ENCODE measurements around the gene GJB6. TPM values are rescaled to one million over a fixed set of nuclear protein-coding genes. Genes with fewer than 3 reads are reported as not detected.

The GJB6 gene
- total and polyA plus RNA-seq, 2 donors (not counting 1 experiment from before 2014, with no cell fraction given): not detected

- DNase-seq (ENCODE audit: low read depth in 2 of 2): no peak
- Histone ChIP-seq H4K20me1 (ENCODE audit: control insufficient read depth, extremely low read depth, insufficient read depth, low read length) (no peaks in the 10 kb centered on the region), H3K4me3 (replicated peaks in 1 of 4; ENCODE audit: control extremely low read depth in 1 of 4, insufficient read depth in 1 of 4, low read depth in 3 of 4, low read length in 4 of 4) (no peak overlapping the region), H2AFZ (ENCODE audit: low read length) (no peak overlapping the region), H3K27ac (ENCODE audit: insufficient read depth, low read length) (no peak overlapping the region), H3K9me3 (ENCODE audit: control insufficient read depth, insufficient read depth, low read depth, low read length) (no peaks in the 10 kb centered on the region), H3K4me2 (ENCODE audit: extremely low read depth, insufficient read depth, low read length) (no peak overlapping the region), H3K36me3 (ENCODE audit: control insufficient read depth, insufficient read depth, low read length) (no peaks in the 10 kb centered on the region), H3K9ac (ENCODE audit: insufficient read depth, low read length) (no peak overlapping the region), H3K79me2 (ENCODE audit: control insufficient read depth, insufficient read depth, low read length) (no peaks in the 10 kb centered on the region), H3K4me1 (ENCODE audit: control insufficient read depth, extremely low read depth, insufficient read depth, low read length) (no peaks in the 10 kb centered on the region), H3K27me3 (ENCODE audit: control insufficient read depth, insufficient read depth, low read length) (peaks cover 3% of the 10 kb centered on the region)
- no peak for TF ChIP-seq CTCF (conservative IDR thresholded peaks at IDR 0.05 in 1 of 2, IDR thresholded peaks at IDR 0.05 in 1 of 2; ENCODE audit: low read depth in 1 of 2, low read length in 2 of 2)
- no peak for TF ChIP-seq EZH2 (IDR thresholded peaks at IDR 0.05; ENCODE audit: low read length, missing control alignments)
These were observed 22.2 kb downstream of the GJB6 start for GRCh38 chr13:20209948-20210347.

- Histone ChIP-seq H2AFZ (ENCODE audit: low read length) (no peak overlapping the region), H3K9ac (ENCODE audit: insufficient read depth, low read length) (no peak overlapping the region), H4K20me1 (ENCODE audit: control insufficient read depth, extremely low read depth, insufficient read depth, low read length) (no peaks in the 10 kb centered on the region), H3K4me3 (replicated peaks in 1 of 4; ENCODE audit: control extremely low read depth in 1 of 4, insufficient read depth in 1 of 4, low read depth in 3 of 4, low read length in 4 of 4) (no peak overlapping the region), H3K79me2 (ENCODE audit: control insufficient read depth, insufficient read depth, low read length) (no peaks in the 10 kb centered on the region), H3K4me1 (ENCODE audit: control insufficient read depth, extremely low read depth, insufficient read depth, low read length) (no peaks in the 10 kb centered on the region), H3K36me3 (ENCODE audit: control insufficient read depth, insufficient read depth, low read length) (no peaks in the 10 kb centered on the region), H3K27ac (ENCODE audit: insufficient read depth, low read length) (no peak overlapping the region), H3K4me2 (ENCODE audit: extremely low read depth, insufficient read depth, low read length) (no peak overlapping the region), H3K9me3 (ENCODE audit: control insufficient read depth, insufficient read depth, low read depth, low read length) (no peaks in the 10 kb centered on the region), H3K27me3 (ENCODE audit: control insufficient read depth, insufficient read depth, low read length) (peaks cover 5% of the 10 kb centered on the region)
- TF ChIP-seq EZH2 (IDR thresholded peaks at IDR 0.05; ENCODE audit: low read length, missing control alignments) (no peak), CTCF (conservative IDR thresholded peaks at IDR 0.05 in 1 of 2, IDR thresholded peaks at IDR 0.05 in 1 of 2; ENCODE audit: low read depth in 1 of 2, low read length in 2 of 2) (no peak)
- no peak for DNase-seq (ENCODE audit: low read depth in 2 of 2)
These were observed 25.4 kb downstream of the GJB6 start for GRCh38 chr13:20206698-20207235.

- no peak overlapping the region for H3K4me3 ChIP-seq (replicated peaks in 1 of 4; ENCODE audit: control extremely low read depth in 1 of 4, insufficient read depth in 1 of 4, low read depth in 3 of 4, low read length in 4 of 4)
- TF ChIP-seq CTCF (conservative IDR thresholded peaks at IDR 0.05 in 1 of 2, IDR thresholded peaks at IDR 0.05 in 1 of 2; ENCODE audit: low read depth in 1 of 2, low read length in 2 of 2) (no peak), EZH2 (IDR thresholded peaks at IDR 0.05; ENCODE audit: low read length, missing control alignments) (no peak)
- no peak overlapping the region for H2AFZ ChIP-seq (ENCODE audit: low read length)
- H4K20me1 ChIP-seq (ENCODE audit: control insufficient read depth, extremely low read depth, insufficient read depth, low read length): no peaks in the 10 kb centered on the region
- no peaks in the 10 kb centered on the region for H3K9me3 ChIP-seq (ENCODE audit: control insufficient read depth, insufficient read depth, low read depth, low read length)
- no peaks in the 10 kb centered on the region for H3K4me1 ChIP-seq (ENCODE audit: control insufficient read depth, extremely low read depth, insufficient read depth, low read length)
- no peak overlapping the region for H3K27ac ChIP-seq (ENCODE audit: insufficient read depth, low read length)
- H3K4me2 ChIP-seq (ENCODE audit: extremely low read depth, insufficient read depth, low read length): no peak overlapping the region
- H3K9ac ChIP-seq (ENCODE audit: insufficient read depth, low read length): no peak overlapping the region
- DNase-seq (ENCODE audit: low read depth in 2 of 2): no peak
- H3K79me2 ChIP-seq (ENCODE audit: control insufficient read depth, insufficient read depth, low read length): no peaks in the 10 kb centered on the region
- peaks cover 8% of the 10 kb centered on the region for H3K27me3 ChIP-seq (ENCODE audit: control insufficient read depth, insufficient read depth, low read length)
- H3K36me3 ChIP-seq (ENCODE audit: control insufficient read depth, insufficient read depth, low read length): no peaks in the 10 kb centered on the region
These were observed 25.9 kb downstream of the GJB6 start for GRCh38 chr13:20206065-20206697.
